22Rv1 (cell line): ENCODE measurements around the gene TACR2.

ENCODE experiments used
- ZFX ChIP-seq: fragments of 450-650 bp; IDR thresholded peaks from 2 replicates; pipeline ENCODE4 v1.6.1; 2017; ENCODE audit warnings: antibody characterized with exemption, borderline replicate concordance
- TF ChIP-seq, protein P1 (sequence below): fragments of 450-650 bp; IDR thresholded peaks from 2 replicates; pipeline ENCODE4 v1.5.1; 2017; ENCODE audit warnings: mild to moderate bottlenecking

DNA sequence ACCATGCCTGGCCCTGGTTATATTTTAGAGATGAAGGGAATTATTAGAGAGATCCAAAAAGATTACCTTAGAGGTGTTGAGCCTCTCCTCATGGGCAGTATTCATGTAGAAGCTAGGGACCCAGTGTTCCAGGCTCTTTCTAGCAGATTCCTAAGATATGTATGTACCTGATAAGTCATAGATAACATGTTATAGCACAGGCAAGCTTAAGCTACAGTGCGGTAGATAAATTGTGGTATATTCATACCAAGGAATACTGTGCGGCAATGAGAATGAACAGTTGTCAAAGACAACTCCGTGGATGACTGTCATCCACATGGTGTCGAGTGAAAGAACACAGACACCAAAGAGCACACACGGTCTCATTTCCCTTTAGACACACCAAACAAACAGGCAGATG is 53.1 kb downstream of the TACR2 start:
- TF ChIP-seq, protein P1, sequence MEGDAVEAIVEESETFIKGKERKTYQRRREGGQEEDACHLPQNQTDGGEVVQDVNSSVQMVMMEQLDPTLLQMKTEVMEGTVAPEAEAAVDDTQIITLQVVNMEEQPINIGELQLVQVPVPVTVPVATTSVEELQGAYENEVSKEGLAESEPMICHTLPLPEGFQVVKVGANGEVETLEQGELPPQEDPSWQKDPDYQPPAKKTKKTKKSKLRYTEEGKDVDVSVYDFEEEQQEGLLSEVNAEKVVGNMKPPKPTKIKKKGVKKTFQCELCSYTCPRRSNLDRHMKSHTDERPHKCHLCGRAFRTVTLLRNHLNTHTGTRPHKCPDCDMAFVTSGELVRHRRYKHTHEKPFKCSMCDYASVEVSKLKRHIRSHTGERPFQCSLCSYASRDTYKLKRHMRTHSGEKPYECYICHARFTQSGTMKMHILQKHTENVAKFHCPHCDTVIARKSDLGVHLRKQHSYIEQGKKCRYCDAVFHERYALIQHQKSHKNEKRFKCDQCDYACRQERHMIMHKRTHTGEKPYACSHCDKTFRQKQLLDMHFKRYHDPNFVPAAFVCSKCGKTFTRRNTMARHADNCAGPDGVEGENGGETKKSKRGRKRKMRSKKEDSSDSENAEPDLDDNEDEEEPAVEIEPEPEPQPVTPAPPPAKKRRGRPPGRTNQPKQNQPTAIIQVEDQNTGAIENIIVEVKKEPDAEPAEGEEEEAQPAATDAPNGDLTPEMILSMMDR: no peak
- TF ChIP-seq ZFX: no peak
